GM19455 (cell line): ENCODE measurements around the gene PHRF1.

ENCODE experiments used
- ATAC-seq: cut with Tn5 transposase; IDR thresholded peaks from one replicate; pipeline ENCODE4 v1.9.1; 2021; ENCODE audit not compliant: unreplicated experiment

PHRF1 gene

DNA sequence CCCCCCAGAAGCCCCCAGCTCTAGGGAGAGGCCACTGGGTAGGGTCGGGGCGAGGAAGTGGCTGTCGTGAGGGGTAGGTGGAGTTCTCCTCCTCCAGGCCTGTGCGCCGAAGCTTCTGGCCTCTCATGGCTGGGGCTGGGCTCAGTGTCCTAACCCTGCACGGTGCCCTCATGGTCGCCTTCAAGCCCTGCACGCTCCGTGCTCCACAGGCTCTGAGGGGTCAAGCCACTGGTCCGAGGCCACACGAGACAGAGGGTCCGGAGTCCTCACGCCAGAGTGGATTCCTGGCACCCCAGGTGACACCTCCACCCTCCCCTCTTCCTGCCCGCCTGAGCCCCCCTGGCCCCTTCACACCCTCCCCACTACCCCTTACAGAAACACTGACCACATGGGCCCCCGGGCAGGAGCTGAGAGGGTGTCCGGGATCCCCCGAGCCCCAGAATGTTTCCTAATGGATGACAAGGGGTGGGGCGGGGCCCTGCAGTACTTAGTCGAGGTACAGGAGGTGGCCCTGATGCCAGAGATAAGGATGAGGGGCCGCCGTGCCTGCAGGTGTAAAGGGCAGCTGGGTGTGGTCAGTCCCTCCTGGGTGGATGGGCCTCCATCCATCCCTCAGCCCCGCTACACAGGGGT lies 49.5 kb downstream of the PHRF1 start:
- ATAC-seq: no peak

DNA sequence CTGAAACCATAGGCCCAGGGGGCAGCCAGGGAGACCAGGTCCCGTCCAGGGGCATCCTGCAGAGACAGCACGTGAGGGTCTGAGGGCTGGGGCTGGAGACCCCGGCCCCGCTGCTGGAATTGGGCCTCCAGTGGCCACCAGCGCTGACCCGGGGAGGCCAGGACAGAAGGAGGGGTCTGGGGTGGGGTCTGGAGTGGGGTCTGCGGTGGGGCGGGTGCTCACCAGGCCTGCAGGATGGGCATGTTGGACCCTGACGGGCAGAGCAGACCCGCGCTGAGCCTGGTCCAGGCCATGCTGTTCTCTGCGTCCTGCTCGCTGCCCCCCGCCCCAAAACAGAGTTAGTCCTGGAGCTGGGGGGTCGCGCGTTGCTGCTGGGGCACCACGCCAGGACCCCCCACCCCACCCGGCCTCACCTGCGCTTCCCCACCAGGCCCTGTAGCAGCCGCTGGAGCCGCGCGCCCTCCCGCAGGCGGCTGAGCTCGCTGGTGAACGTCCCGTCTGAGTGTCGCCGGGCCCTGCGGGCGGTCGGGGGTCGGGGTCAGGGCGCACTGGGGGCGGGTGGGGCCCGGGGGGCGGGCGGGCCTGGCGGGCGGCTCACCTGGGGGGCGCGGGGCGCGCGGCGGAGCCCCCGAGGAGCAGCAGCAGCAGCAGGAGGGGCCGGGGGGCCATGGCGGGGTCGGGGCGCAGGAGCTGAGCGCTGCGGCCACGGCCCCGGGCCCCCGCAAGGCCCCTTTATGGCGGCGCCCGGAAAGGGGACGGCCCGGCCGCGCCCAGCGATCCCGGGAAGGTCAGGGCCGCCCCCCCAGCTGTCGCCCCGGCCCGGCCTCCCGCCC lies 50.4 kb downstream of the PHRF1 start, which contains the start of gene SCT:
TSS of gene SCT (minus strand) at position 707 of the 833 bp plus-strand sequence. CDS start at position 669, 38 bp downstream.
- ATAC-seq: no peak

DNA sequence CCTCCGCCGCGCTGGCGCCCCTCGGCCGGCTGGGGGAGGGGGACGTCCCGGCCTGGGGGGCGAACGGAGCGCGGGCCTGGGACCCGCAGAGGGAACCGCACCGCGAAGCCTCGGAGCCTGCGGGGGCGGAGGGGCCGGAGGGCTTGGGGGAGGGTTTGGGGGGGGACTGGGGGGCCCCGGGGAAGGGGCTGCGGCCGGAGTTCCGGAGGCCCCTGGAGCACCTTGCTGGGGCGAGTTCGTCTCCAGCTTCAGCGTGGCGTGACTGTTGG lies 51.0 kb downstream of the PHRF1 start:
- no peak for ATAC-seq

DNA sequence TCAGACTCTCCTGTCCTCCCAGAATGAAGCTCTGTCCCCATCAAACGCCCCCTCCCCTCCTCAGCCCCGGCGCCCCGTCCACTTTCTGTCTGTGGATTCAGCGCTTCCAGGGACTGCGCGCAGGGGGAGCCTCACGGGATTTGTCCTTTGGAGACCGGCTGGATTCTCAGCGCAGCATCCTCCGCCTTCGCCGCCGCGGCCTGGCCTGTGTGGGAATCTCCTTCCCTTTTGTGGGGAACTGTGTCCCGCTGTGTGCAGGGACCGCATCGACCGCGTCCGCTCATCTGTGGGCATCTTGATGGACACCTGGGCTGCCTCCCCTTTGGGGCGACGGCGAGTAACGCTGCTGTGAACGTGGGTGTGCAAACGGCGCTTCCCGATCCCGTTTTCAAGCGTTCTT lies 51.8 kb downstream of the PHRF1 start:
- ATAC-seq: no peak

DNA sequence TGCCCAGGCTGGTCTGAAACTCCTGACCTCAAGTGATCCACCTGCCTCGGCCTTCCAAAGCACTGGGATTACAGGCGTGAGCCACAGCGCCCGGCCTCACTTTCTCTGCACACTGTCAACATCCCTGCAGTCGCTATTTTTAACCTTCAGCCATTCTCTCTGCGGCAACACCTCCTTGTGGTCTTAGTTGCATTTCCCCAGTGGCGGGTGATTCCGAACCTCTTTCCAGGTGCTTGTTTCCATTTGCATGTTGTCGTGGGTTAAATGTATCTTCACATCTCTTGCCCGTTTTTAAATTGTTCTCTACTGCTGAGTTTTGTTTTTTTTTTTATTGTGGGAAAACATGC lies 52.9 kb downstream of the PHRF1 start:
- no peak for ATAC-seq

DNA sequence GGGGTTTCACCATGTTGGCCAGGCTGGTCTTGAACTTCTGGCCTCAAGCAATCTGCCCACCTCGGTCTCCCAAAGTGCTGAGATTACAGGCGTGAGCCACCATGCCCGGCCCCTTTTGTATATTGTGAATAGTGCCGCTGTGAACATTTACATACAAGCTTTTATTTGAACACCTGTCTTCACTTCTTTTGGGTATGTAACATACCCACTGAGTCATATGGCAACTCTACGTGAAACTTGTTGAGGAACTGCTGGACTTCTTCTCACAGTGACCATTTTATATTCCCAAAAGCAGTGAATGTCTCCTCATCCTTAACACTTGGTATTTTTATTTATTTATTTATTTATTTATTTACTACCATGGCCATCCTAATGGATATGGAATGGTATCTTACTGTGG lies 54.6 kb downstream of the PHRF1 start:
- no peak for ATAC-seq

DNA sequence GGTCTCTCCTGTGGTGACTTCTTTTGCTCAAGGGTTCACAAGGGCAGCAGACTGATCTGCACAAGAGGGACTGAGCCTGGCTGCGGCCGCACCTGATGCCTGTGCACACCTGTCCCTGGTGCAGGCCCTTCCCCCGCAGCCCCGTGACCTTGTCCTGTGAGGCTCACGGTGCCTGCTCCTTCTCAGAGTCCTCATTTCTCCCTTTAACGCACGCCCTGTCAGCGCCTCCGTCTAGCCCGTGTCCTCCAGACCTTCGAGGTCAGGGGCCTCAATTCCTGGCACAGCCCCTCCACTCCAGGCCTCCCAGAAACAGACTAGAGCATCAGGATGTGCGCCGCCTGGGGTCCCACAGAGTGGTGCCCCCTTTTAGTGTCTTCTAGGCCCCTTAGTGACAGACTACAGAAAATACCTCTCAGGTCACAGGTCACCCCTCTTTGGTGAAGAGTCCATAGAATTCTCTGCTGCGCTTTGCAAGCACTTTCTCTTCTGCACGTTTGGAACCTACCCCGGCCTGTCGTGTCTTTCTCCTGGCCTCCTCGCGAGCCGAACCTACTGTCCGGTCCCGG lies 59.8 kb downstream of the PHRF1 start:
- ATAC-seq: no peak

DNA sequence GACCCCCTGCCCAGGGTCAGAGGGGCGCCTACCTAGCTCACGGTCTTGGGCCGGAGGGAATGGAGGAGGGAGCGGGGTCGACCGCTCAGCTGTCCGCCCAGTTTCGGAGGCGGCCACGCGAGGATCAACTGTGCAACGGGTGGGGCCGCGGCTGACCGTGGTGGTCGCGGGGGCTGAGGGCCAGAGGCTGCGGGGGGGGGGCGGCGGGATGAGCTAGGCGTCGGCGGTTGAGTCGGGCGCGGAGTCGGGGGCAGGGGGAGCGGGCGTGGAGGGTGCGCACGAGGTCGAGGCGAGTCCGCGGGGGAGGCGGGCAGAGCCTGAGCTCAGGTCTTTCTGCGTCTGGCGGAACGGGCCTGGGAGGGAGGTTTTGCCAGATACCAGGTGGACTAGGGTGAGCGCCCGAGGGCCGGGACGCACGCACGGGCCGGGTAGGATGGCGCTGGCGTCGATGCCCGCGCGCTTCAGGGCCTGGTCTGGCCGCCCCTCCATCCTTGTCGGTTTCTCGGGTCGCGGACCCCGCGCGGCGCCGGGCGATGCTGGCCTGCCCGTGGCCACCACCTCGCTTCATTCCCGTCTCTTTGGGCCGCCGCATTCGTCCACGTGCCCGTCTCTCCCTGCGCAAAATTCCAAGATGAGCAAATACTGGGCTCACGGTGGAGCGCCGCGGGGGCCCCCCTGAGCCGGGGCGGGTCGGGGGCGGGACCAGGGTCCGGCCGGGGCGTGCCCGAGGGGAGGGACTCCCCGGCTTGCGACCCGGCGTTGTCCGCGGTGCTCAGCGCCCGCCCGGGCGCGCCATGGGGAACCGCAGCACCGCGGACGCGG lies 60.5 kb downstream of the PHRF1 start, which contains the start of gene DRD4:
TSS of gene DRD4 (plus strand) at position 759 of the 822 bp plus-strand sequence. CDS start at position 795, 36 bp downstream.
- ATAC-seq: no peak

DNA sequence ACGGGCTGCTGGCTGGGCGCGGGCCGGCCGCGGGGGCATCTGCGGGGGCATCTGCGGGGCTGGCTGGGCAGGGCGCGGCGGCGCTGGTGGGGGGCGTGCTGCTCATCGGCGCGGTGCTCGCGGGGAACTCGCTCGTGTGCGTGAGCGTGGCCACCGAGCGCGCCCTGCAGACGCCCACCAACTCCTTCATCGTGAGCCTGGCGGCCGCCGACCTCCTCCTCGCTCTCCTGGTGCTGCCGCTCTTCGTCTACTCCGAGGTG lies 61.0 kb downstream of the PHRF1 start:
- ATAC-seq: no peak

DNA sequence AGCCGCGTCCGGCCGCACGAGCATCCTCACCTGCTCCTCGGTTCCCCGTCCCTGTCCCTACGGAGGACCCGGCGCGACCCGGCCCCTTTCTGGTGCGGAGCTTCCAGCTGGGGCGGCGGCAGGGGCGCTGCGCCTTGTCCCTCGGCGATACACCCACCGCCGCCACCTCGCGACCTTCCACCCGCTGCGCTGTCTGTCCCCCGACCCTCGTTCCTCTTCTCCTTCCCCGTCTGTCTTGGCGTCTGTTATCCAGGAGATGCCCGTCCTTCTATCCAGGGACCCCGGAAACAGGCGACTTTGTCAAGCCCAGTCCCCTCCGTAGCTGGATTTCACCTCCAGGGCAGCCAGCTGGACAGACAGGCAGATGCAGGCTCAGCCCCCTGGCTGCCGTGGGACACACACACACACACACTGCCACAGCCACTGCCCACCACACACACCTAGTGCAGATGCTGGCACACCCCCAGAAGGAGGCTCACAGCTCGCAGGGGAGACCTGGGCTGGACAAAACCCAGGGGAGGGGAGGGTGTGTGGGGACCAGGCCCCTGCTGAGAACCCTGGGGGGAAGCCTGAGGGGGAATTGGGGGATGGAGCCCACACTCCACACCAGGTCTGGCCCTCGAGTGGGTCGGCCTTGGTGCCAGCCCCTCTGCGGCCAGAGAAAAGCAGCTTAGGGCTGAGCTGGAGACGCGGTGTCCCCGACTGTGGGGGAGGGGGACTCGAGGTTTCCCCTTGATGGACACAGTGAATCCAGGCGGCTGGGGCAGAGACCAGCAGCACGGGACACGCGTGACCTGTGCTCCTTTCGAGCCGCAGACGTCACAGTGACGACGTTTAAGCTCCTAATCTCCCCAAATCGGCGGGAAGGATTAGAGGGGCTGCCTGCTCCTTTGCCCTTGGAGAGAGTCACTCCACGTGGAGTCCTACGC lies 61.6 kb downstream of the PHRF1 start:
- no peak for ATAC-seq

DNA sequence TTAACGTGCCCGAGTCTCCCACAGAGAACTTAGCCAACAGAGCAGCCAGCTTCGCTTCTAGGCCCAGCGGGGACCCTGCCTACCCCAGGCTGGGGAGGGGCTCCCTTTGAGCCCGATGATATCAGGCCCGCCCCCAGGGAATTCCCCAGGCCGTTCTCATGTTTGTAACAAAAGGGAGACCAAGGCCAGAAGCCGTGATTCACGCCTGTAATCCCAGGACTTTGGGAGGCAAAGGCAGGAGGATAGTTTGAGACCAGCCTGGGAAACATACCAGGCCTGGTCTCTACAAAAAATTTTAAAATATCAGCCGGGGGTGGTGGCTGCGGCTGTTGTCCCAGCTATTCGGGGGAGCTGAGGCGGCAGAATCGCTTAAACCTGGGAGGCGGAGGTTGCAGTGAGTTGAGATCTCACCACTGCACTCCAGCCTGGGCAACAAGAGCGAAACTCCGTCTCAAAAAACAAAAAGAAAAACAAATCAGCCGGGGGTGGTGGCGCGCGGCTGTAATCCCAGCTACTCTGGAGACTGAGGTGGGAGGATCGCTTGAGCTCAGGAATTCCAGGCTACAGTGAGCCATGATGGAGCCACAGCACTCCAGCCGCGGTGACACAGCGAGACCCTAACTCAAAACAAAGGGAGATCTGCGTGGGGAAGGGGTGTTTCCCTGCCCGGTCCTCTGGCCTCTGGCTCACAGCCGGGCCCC lies 62.5 kb downstream of the PHRF1 start:
- no peak for ATAC-seq

DNA sequence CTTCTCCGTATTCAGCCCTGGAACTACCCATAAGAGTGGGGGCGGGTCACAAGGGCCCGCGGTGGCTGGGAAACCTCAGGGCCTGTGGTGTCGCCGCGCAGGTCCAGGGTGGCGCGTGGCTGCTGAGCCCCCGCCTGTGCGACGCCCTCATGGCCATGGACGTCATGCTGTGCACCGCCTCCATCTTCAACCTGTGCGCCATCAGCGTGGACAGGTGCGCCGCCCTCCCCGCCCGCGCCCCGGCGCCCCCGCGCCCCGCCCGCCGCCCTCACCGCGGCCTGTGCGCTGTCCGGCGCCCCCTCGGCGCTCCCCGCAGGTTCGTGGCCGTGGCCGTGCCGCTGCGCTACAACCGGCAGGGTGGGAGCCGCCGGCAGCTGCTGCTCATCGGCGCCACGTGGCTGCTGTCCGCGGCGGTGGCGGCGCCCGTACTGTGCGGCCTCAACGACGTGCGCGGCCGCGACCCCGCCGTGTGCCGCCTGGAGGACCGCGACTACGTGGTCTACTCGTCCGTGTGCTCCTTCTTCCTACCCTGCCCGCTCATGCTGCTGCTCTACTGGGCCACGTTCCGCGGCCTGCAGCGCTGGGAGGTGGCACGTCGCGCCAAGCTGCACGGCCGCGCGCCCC lies 63.2 kb downstream of the PHRF1 start:
- no peak for ATAC-seq

DNA sequence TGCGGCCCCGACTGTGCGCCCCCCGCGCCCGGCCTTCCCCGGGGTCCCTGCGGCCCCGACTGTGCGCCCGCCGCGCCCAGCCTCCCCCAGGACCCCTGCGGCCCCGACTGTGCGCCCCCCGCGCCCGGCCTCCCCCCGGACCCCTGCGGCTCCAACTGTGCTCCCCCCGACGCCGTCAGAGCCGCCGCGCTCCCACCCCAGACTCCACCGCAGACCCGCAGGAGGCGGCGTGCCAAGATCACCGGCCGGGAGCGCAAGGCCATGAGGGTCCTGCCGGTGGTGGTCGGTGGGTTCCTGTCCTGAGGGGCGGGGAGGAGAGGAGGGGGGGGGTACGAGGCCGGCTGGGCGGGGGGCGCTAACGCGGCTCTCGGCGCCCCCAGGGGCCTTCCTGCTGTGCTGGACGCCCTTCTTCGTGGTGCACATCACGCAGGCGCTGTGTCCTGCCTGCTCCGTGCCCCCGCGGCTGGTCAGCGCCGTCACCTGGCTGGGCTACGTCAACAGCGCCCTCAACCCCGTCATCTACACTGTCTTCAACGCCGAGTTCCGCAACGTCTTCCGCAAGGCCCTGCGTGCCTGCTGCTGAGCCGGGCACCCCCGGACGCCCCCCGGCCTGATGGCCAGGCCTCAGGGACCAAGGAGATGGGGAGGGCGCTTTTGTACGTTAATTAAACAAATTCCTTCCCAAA lies 63.9 kb downstream of the PHRF1 start:
- ATAC-seq: no peak

DNA sequence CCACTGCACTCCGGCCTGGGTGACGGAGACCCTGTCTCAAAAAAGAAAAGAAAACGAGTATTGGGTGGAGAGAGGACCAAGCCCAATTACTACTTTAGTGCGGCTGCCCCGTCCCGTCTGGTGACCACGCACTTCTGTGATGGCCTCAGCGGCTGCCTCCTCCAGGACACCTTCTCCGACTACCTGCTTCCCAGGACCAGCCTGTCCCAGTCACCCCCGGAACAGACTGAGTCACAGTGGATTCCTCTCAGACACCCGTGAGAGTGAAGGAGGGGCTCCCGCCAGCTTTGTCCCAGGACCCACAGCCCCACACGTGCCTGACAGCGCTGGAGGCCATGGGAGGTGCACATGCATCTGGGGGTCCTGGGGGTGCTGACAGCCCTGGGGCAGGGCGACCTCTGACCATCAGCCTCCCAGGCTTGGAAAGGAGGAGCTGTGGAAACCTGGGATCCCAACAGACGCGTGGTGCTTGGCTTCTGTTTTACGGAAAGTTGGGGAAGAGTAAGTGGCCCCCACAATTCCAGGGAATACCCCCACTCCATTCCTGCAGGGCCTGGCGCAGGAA lies 65.6 kb downstream of the PHRF1 start:
- no peak for ATAC-seq

DNA sequence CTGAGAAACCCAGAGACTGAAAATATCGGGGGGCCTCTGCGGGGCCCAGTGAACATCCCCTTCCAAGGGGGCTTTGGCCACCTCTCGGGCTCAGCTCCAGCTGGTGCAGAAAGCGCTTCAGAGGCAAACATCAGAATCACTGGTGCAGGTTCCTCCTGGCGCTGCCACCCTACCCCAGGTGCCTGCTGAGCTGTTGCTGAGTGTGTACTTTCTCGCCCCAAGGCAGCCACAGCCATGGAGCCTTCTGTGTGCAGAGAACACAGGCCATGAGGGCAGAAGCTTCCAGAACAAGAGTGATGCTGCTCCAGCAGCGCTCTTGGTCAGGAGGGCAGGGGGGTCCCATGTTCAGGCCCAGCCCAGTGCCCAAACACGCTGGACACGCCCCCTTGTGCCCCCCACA lies 67.1 kb downstream of the PHRF1 start:
- ATAC-seq: no peak

DNA sequence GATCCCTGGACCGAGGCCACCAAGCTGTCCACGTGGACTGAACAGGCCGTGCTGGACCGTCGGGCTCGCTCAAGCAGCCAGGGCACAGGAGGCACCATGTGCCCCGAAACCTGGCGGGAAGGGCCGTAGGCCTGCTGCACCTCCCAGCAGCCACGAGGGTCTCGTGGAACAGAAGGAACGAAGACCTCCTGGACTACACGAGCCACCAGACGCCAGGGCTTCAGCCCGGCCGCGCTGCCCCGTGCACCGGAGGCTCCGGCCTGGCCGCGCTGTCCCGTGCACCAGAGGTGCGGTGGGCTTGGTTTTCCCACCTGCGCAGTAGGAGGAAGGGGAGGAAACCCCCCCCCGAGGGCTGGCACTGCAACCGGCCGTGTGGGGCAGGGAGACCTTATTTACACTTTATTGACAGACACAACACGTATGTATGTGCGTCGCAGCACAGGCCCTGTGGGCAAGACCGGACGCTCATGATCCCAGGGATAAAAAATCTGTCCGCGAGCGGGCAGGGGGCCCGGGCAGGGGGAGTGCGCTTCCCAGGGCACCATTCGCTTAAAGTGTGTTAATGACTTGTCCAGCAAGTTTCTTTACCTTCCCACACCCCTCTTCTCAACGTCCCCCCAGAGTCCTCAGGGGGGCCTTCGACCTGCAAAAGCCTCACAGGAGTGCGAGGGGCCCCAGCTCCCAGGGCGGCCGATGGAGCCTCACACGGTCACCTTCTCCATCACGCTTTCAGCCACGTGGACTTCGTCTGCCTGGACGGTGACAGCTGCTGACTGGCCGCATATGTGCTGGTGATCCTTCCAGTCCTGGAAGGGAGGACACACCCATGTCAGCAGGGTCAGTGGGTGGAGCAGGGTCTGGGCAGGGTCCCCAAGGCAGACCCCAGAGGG lies 67.8 kb downstream of the PHRF1 start:
- no peak for ATAC-seq

DNA sequence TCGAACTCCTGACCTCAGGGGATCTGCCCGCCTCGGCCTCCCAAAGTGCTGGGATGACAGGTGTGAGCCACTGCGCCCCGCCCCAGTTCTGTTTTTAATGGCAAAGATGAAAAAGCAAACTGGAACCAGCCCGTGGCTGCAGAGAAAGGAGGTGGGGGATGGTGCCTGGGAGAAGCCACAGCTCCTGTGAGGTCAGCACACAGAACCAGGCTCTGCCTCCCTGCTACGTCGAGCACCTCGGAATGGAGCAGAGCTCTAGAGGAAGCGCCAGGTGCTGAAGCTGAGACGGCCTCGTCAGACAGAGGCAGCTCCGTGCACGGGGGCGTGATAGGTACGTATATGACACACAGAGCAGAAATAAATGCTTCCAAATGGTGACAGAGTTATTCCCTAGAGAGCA lies 69.3 kb downstream of the PHRF1 start:
- no peak for ATAC-seq

DNA sequence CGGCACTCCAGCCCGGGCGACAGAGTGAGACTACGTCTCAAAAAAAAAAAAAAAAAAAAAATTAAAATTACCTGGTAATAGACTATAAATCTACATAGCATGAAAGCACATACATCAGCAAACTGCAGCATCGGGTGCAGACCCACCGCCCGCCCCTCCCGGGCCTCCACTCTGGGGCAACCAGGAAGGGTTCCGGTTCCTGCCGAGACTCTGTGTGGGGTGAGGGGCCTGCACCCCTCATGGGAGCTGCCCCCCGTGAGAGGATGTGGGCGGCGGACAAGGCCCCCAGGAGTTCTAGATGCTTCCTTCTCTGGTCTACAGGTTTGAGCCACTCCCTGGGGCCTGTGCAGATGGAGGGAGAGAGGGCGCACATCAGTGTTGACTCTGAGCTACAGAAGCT lies 69.9 kb downstream of the PHRF1 start:
- no peak for ATAC-seq
